ENCODE measurements around the gene YOD1. TPM values are rescaled to one million over a fixed set of nuclear protein-coding genes. Genes with fewer than 3 reads are reported as not detected.

YOD1 gene
- total and polyA plus RNA-seq, 2 of the 13 experiments (the other 11 are each of a cell fraction or from before 2014, with no cell fraction given), result 3.4 to 9.1 TPM

DNA sequence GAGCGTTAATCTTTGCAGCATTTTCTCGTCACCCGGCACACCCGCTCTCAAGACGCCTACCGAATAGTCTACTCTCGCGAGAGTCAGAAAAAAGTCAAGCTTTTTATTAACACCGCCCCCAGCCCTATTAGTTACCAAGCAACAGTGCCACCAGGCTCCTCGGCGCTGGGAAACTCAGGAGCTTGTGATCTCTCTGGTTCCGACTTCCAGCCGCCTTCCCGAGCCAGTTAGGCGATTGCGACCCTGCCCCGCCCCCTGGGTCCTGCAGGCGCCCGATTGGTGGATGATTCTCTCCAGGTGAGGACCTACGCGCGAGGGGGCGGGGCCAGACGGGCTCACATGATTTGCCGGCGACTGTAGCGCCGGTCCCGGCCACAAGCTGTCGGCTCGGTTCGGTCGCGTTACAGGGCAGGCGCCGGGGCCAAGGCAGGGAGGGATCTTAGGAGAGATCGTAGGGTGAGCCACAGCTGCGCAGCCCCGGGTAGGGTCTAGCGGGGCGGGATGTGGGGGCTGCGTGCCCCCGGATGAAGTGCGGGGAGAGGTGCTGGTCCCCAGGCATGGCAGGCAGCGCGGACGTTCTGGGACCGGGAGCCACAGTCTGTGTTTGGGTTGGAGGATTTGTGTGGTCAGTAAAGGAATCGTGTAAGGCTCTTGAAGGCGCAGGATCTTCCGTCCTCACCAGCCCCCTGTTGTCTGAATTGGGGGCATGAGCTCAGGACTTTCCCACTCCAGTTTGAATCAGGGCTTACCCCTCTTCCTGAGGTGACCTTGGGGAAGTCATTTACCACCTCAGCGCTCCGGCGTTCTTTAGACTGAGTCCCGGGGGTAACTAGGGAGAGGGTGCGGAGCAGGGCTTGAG, 2.1 kb upstream of the YOD1 start, which contains the start of gene PFKFB2 (continued):
- TF ChIP-seq HES4 (CRISPR knock-in tag; IDR thresholded peaks at IDR 0.05; ENCODE audit: borderline replicate concordance) (0 out of 2 replicates have a peak, but pooled peaks have one; percentile 57), ISX (CRISPR knock-in tag; conservative IDR thresholded peaks at IDR 0.05) (no peak), SATB2 (CRISPR knock-in tag; IDR thresholded peaks at IDR 0.05) (no peak), ZNF816 (CRISPR knock-in tag; IDR thresholded peaks at IDR 0.05; ENCODE audit: borderline replicate concordance) (no peak), CREB1 (IDR thresholded peaks at IDR 0.05) (peak; percentile 50; the same call in 1 of the 2 replicates), CREB1 (CRISPR knock-in tag; IDR thresholded peaks at IDR 0.05) (peak; percentile 71; the same call in 1 of the 2 replicates), ZBTB40 (IDR thresholded peaks at IDR 0.05) (no peak), ZBTB40 (CRISPR knock-in tag; IDR thresholded peaks at IDR 0.05) (peak; percentile 43; the same call in 1 of the 2 replicates), BRCA1 (CRISPR knock-in tag; IDR thresholded peaks at IDR 0.05) (no peak), ZBTB10 (CRISPR knock-in tag; IDR thresholded peaks at IDR 0.05; ENCODE audit: borderline replicate concordance) (no peak), NCOR1 (IDR thresholded peaks at IDR 0.05; ENCODE audit: borderline replicate concordance, low read length) (no peak), ATF7-NPFF (CRISPR knock-in tag; IDR thresholded peaks at IDR 0.05; ENCODE audit: low read depth) (no peak)
- TF ChIP-seq, protein P1, sequence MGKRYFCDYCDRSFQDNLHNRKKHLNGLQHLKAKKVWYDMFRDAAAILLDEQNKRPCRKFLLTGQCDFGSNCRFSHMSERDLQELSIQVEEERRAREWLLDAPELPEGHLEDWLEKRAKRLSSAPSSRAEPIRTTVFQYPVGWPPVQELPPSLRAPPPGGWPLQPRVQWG (CRISPR knock-in tag; IDR thresholded peaks at IDR 0.05; ENCODE audit: borderline replicate concordance, low read depth), result no peak
- TF ChIP-seq, protein P2, sequence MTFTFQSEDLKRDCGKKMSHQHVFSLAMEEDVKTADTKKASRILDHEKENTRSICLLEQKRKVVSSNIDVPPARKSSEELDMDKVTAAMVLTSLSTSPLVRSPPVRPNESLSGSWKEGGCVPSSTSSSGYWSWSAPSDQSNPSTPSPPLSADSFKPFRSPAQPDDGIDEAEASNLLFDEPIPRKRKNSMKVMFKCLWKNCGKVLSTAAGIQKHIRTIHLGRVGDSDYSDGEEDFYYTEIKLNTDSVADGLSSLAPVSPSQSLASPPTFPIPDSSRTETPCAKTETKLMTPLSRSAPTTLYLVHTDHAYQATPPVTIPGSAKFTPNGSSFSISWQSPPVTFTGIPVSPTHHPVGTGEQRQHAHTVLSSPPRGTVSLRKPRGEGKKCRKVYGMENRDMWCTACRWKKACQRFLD (CRISPR knock-in tag; IDR thresholded peaks at IDR 0.05; ENCODE audit: borderline replicate concordance), result no peak
